Posterior vena cava (tissue), 2 donors: Measurements from ENCODE around the gene ZNF536. TPM values are rescaled to one million over a fixed set of nuclear protein-coding genes. Genes with fewer than 3 reads are reported as not detected.
"Not testable (repeated sequence)": the region's sequence is repeated elsewhere in the genome, so short reads cannot be mapped to it uniquely, and the experiment has no call there.

Source experiments
- DNase-seq: peaks from one replicate; pipeline ENCODE4 v3.0.0-alpha.2; 2020; ENCODE audit warnings: low spot score
- intact Hi-C, 2 donors: fragments of 100-400 bp; cut with DNase I; formaldehyde crosslinking; loops; one replicate each; pipeline versions ENCODE4 v1.14.1 to v1.14.2; 2022 to 2023
- total RNA-seq, 2 donors: library from RNA; stranded (reverse); fragmentation: NEBNext Ultra II Directional; extraction: Animal tissue kit (Norgen Biotek cat#: 25700); gene quantifications; one replicate each; pipeline ENCODE4 v1.2.1, GENCODE V29; 2021
- donor health status: DM: yes; HTN: yes; CAD: no.
- donor health status: DM: yes; HTN: yes; CAD: no.

The ZNF536 gene
- total RNA-seq, 2 donors from 2014 or later, result 2.8 to 3.6 TPM

- DNase-seq, result no peak
- intact Hi-C loops, result no loop called here
Measured at GRCh38 chr19:30430206-30430734, 58.1 kb downstream of the ZNF536 start.

- DNase-seq, result no peak
- intact Hi-C loops, result no loop called here
Measured at GRCh38 chr19:30431591-30431990, 59.4 kb downstream of the ZNF536 start.

DNA sequence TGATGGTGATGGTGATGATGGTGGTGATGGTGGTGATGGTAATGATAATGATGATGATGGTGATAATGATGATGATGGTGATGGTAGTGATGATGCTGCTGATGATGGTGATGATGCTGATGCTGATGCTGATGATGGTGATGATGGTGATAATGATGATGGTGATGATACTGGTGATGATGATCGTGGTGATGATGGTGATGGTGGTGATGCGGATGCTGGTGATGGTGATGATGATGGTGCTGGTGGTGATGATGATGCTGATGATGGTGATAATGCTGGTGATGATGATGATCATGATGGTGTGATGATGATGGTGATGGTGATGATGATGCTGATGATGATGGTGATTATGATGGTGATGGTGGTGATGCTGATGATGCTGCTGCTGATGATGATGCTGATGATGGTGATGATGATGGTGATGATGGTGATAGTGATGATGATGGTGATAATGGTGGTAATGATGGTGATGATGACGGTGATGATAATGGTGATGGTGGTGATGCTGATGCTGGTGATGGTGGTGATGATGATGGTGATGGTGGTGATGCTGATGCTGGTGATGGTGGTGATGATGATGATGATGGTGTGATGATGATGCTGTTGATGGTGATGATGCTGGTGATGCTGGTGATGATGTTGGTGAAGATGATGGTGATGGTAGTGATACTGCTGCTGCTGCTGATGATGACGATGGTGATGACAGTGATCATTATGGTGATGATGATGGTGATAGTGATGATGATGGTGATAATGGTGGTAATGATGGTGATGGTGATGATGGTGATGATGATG lies 62.8 kb downstream of the ZNF536 start:
- DNase-seq, result no peak
- intact Hi-C loops, result no loop called here

DNA sequence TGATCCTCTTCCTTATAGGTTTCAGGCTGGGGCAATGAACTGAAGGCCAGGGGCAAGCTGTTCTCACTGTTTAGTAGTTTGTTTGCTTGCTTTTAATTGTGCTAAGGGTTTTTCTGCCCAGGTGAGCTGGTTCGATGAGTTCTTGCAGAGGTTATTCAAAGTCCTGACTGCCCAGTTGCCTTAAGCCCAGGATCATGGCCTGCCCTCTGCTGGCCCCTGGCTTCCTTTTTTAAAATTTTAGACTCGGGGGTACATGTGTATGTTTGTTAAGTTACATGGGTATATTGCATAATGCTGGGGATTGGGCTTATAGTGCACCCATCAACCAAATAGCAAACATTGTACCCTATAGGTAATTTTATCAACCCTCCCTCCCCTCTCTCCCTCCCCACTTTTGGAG lies 65.7 kb downstream of the ZNF536 start:
- no peak for DNase-seq
- intact Hi-C loops, result no loop called here

DNA sequence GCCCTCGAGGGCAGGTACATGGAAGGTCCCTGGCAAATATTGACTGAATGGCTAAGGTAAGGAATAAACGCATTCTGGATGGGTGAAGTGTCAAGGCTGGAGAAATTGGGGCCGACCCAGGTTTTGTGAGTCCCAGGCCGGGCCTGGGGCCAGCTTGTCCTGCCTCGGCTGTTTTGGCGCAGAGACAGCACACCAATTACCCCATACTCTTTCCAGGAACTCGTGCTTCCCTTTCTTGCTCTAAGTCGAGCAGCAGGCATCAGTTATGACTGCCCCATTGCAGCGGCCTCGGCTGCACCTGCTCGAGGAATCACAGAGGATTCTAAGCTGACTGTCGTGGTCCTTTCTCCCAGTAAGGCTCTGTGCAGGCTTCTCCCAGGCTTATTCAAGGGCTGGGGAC lies 67.1 kb downstream of the ZNF536 start:
- intact Hi-C loops, result loop anchor here in 1 of 2 donors (1.0 kb wide), 1 partner anchor 22 kb away; no protein-coding TSS in a partner anchor

GRCh38 chr19:30441011-30441410 lies 68.8 kb downstream of the ZNF536 start:
- intact Hi-C loops, result no loop called here

More for the DNA sequence above, 67.1 kb downstream of the ZNF536 start:
- DNase-seq, result no peak

DNA sequence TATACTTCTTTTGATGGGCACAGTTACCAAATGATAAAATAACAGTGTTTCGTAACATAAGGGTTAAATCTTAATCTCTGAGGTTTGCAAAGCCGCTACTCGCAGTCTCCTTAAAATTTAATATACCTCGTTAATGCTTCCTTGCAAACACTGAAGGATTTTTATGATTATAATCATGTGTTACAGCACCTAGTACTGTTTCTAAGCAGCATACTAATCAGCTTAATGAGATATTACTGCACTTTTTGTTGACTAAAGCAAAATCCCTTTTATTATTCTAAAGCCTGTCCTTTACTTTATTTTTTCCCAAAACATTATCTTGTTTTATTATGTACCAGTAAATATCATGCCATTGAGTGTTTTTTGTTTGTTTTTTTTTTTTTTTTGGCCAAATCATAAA lies 70.5 kb downstream of the ZNF536 start:
- intact Hi-C loops, result no loop called here
- DNase-seq, result no peak

More at GRCh38 chr19:30441011-30441410, 68.8 kb downstream of the ZNF536 start:
- DNase-seq, result no peak

- no peak for DNase-seq
- intact Hi-C loops, result no loop called here
Measured at GRCh38 chr19:30443531-30444252, 71.5 kb downstream of the ZNF536 start.

GRCh38 chr19:30444253-30444671 lies 72.1 kb downstream of the ZNF536 start:
- intact Hi-C loops, result no loop called here

GRCh38 chr19:30444686-30445232 lies 72.6 kb downstream of the ZNF536 start:
- intact Hi-C loops, result no loop called here
- no peak for DNase-seq

More at GRCh38 chr19:30444253-30444671, 72.1 kb downstream of the ZNF536 start:
- DNase-seq, result no peak

DNA sequence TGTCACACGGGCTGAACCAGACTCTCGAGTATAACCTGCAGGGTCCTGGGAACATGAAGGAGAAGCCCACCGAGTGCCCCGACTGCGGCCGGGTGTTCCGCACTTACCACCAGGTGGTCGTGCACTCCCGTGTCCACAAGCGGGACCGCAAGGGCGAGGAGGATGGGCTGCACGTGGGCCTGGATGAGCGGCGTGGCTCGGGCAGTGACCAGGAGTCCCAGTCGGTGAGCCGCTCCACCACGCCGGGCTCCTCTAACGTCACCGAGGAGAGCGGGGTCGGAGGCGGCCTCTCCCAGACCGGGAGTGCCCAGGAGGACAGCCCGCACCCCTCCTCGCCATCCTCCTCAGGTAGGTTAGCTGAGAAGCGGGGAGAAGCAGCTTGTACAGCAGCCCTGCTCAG lies 73.2 kb downstream of the ZNF536 start:
- DNase-seq, result no peak
- intact Hi-C loops, result no loop called here

- intact Hi-C loops, DNase-seq: not testable (repeated sequence)
Measured at GRCh38 chr19:30446120-30446519, 73.9 kb downstream of the ZNF536 start.

GRCh38 chr19:30446850-30447552 lies 74.8 kb downstream of the ZNF536 start:
- intact Hi-C loops, result no loop called here
- no peak for DNase-seq

GRCh38 chr19:30447553-30447870 lies 75.3 kb downstream of the ZNF536 start:
- DNase-seq, result no peak
- intact Hi-C loops, result no loop called here

DNA sequence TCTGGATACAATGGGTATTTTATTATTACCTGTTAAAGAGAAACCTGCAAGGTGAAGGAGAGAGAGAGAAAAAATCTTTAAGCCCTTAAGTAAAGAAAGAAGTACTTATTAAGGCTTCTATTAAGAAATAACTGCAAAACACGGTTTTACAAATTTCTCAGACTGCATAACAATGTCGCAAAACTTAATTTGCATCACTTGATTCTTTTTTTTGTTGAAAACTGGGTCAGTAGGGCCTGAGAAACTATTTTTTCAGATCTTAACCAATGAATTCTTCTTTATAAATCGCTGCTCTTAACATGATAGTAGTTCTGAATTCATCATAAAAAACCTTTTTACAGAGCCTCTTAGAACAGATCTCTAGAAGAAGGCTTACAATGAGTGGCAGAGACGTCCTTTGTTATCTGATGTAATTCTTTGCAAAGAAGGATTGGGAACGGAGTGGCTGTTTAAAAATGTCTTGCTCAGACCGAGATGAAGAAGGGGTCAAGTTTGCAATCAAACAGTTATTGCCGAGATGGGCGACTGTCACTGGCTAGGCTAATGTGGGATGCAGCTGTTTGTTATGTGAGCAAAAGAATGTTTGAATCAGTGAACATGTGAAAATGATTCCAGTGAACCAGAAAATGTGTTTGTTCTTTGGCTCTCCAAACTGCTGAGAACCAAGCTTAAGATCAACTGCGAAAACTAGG lies 76.3 kb downstream of the ZNF536 start:
- DNase-seq, result no peak
- intact Hi-C loops, result no loop called here

DNA sequence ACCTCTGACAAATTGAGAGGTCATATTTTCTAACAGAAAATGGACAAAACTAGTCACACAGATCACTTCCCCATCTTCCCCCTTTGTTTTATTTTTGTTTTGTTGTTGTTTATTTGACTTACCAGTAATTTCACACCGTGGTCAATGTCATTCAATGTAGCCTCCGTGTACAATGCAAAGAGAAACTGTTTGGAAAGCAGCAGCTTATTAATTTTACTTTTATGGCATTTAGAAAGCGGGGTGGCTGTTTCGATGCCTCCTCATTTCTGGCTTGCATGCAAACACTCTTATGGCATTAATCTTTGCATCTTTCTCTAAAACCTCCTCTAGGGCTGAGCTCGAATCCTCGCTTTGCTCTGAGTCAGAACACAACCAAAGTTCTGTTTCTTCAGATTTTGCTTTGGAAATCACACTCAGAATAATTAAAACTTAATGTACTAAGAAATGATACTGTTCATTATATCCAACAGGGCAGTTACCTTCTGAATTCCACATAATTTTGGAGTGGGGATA lies 77.0 kb downstream of the ZNF536 start:
- DNase-seq, result no peak
- intact Hi-C loops, result no loop called here

- intact Hi-C loops, result no loop called here
Measured at GRCh38 chr19:30449673-30450072, 77.5 kb downstream of the ZNF536 start.

DNA sequence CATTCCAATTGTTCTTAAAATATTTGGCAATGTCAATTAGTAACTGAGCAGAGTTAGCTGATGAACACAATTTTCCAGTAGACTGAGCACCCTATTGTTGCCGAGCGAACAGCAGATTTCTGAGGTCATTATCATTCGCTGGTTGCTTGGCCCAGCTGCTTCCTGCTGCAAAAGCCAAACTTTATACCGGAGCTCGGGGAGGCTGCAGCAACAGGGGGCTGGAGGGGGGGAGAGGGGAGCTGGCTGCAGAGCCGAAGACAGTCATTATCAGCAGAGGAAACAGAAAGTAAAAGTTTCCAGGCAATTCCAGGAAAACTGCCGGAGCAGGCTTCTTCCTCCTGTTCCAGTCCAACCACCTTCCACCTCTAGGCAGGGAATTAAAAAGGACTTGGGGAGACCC lies 77.9 kb downstream of the ZNF536 start:
- DNase-seq, result no peak
- intact Hi-C loops, result no loop called here

More at GRCh38 chr19:30449673-30450072, 77.5 kb downstream of the ZNF536 start:
- no peak for DNase-seq

GRCh38 chr19:30450835-30451321 lies 78.7 kb downstream of the ZNF536 start:
- intact Hi-C loops, result no loop called here
- no peak for DNase-seq
